PC-3 (cell line): ENCODE data around the gene CAB39L. TPM values are rescaled to one million over a fixed set of nuclear protein-coding genes. Genes with fewer than 3 reads are reported as not detected.

ENCODE experiments used
- ATAC-seq: fragments of 200-7000 bp; cut with Tn5 transposase; 2 replicates; pipeline ENCODE4 v1.9.1; 2020; ENCODE audit warnings: mild to moderate bottlenecking, moderate library complexity
- BruUV-seq: library from RNA; stranded (reverse); fragments of 400-500 nt; replicated peaks from 2 replicates; lab custom pipeline; 2021; lab: Mats Ljungman, UMichigan
- CTCF ChIA-PET: fragments of 300-600 bp; sonication (Branson Sonifier 250); formaldehyde crosslinking; loops from one replicate; lab custom pipeline; 2022; ENCODE audit warnings: antibody characterized with exemption; lab: Charles Lee
- POLR2A ChIA-PET: fragments of 300-600 bp; sonication (Branson Sonifier 250); formaldehyde crosslinking; loops from one replicate; lab custom pipeline; 2022; ENCODE audit warnings: antibody characterized with exemption; ENCODE audit not compliant: unreplicated experiment; lab: Charles Lee
- DNase-seq: peaks from one replicate; pipeline ENCODE4 v3.0.0-alpha.2; 2015
- H2AFZ ChIP-seq: fragments of 300-600 bp; sonication (generic); 2 replicates; pipeline ENCODE4 v1.6.0; 2016; ENCODE audit warnings: antibody characterized with exemption, low read length
- H3F3A ChIP-seq: fragments of 300-600 bp; sonication (generic); one replicate; pipeline ENCODE4 v1.6.0; 2017; ENCODE audit warnings: antibody characterized with exemption, low read length, control low read depth, mild to moderate bottlenecking; ENCODE audit not compliant: unreplicated experiment
- H3K27ac ChIP-seq: fragments of 300-600 bp; sonication (generic); 2 replicates; pipeline ENCODE4 v1.5.1; 2016; ENCODE audit warnings: mild to moderate bottlenecking, low read length
- H3K27me3 ChIP-seq: fragments of 300-600 bp; sonication (generic); 2 replicates; pipeline ENCODE4 v1.6.1; 2016; ENCODE audit warnings: low read length, mixed read lengths
- H3K36me3 ChIP-seq: fragments of 300-600 bp; sonication (generic); 2 replicates; pipeline ENCODE4 v1.6.1; 2016; ENCODE audit warnings: low read depth, mixed run types, low read length, mixed read lengths
- H3K4me1 ChIP-seq: fragments of 300-600 bp; sonication (generic); 2 replicates; pipeline ENCODE4 v1.5.1; 2016; ENCODE audit warnings: low read length; ENCODE audit not compliant: insufficient read depth
- H3K4me2 ChIP-seq: fragments of 300-600 bp; sonication (generic); 2 replicates; pipeline ENCODE4 v1.6.0; 2016; ENCODE audit warnings: low read length
- H3K4me3 ChIP-seq: fragments of 300-600 bp; sonication (generic); 2 replicates; pipeline ENCODE4 v1.5.1; 2016; ENCODE audit warnings: mild to moderate bottlenecking, low read length, mixed read lengths
- H3K79me2 ChIP-seq: fragments of 300-600 bp; sonication (generic); 2 replicates; pipeline ENCODE4 v1.6.1; 2017; ENCODE audit warnings: low read length, mixed read lengths
- H3K9ac ChIP-seq: fragments of 300-600 bp; sonication (generic); 2 replicates; pipeline ENCODE4 v1.6.0; 2016; ENCODE audit warnings: mild to moderate bottlenecking, low read length
- H3K9me2 ChIP-seq: fragments of 300-600 bp; sonication (generic); replicated peaks from 2 replicates; pipeline ENCODE4 v1.6.1; 2016; ENCODE audit warnings: mixed run types, low read length, mixed read lengths
- H3K9me3 ChIP-seq: fragments of 300-600 bp; sonication (generic); 2 replicates; pipeline ENCODE4 v1.6.1; 2016; ENCODE audit warnings: low read length, mixed read lengths
- H4K20me1 ChIP-seq: fragments of 300-600 bp; sonication (generic); 2 replicates; pipeline ENCODE4 v1.6.1; 2016; ENCODE audit warnings: low read length, mixed read lengths
- CTCF ChIP-seq: fragments of 300-600 bp; sonication (generic); conservative IDR thresholded peaks from 2 replicates; pipeline ENCODE4 v1.5.1; 2017; ENCODE audit warnings: antibody characterized with exemption, low read depth, mild to moderate bottlenecking, low read length
- EZH2 ChIP-seq: fragments of 300-600 bp; sonication (generic); IDR thresholded peaks from one replicate; pipeline ENCODE4 v1.6.1; 2017; ENCODE audit warnings: antibody characterized with exemption, mild to moderate bottlenecking, low read length; ENCODE audit not compliant: unreplicated experiment
- EZH2phosphoT487 ChIP-seq: fragments of 300-600 bp; sonication (generic); IDR thresholded peaks from 2 replicates; pipeline ENCODE4 v1.6.1; 2018; ENCODE audit warnings: mild to moderate bottlenecking, antibody characterized with exemption, low read length, borderline replicate concordance
- intact Hi-C: fragments of 100-400 bp; cut with micrococcal nuclease; formaldehyde crosslinking; loops from 2 replicates; pipeline ENCODE4 v1.9.0; 2023
- total RNA-seq: library from RNA; depleted of rRNA; stranded (reverse); fragments of >200 nt; gene quantifications from 2 replicates; pipeline ENCODE4 v1.2.3, GENCODE V29; 2014

CAB39L gene
- total RNA-seq, 1 experiment from 2014 or later, result 1.8 TPM

GRCh38 chr13:49308921-49309408 is 134.9 kb downstream of the CAB39L start:
- no peaks in the 10 kb centered on the region for H3K9me2 ChIP-seq
- no peak overlapping the region for H3K9ac ChIP-seq
- ATAC-seq (no peak), DNase-seq (no peak)
- H3K4me1 ChIP-seq, result peaks cover 12% of the 10 kb centered on the region
- no peaks in the 10 kb centered on the region for H3K9me3 ChIP-seq
- ChIA-PET POLR2A (no interaction called here), CTCF (no interaction called here)
- H3K79me2 ChIP-seq, result no peaks in the 10 kb centered on the region
- intact Hi-C loops, result no loop called here
- no peaks in the 10 kb centered on the region for H4K20me1 ChIP-seq
- no peak overlapping the region for H3K4me2 ChIP-seq
- no peak for TF ChIP-seq EZH2
- no peak overlapping the region for H3K27ac ChIP-seq
- H3K36me3 ChIP-seq, result no peaks in the 10 kb centered on the region
- no peak overlapping the region for H3K4me3 ChIP-seq
- no peaks in the 10 kb centered on the region for H3F3A ChIP-seq
- no peak overlapping the region for H2AFZ ChIP-seq
- BruUV-seq, result no TSS peak
- no peaks in the 10 kb centered on the region for H3K27me3 ChIP-seq

- CTCF ChIA-PET, result no interaction called here
- H3K4me3 ChIP-seq, result no peak overlapping the region
- ATAC-seq, result no peak
- intact Hi-C loops, result no loop called here
- no peak overlapping the region for H2AFZ ChIP-seq
- no peak overlapping the region for H3K27ac ChIP-seq
- no peaks in the 10 kb centered on the region for H3K9me3 ChIP-seq
- no peak overlapping the region for H3K9ac ChIP-seq
- H3K36me3 ChIP-seq, result no peaks in the 10 kb centered on the region
- H3F3A ChIP-seq, result no peaks in the 10 kb centered on the region
- no peaks in the 10 kb centered on the region for H3K27me3 ChIP-seq
- no TSS peak for BruUV-seq
- H3K79me2 ChIP-seq, result no peaks in the 10 kb centered on the region
- no peak for DNase-seq
- POLR2A ChIA-PET, result no interaction called here
- H3K9me2 ChIP-seq, result no peaks in the 10 kb centered on the region
- no peaks in the 10 kb centered on the region for H4K20me1 ChIP-seq
- peaks cover 6% of the 10 kb centered on the region; the same call in 1 of the 2 replicates for H3K4me1 ChIP-seq
- no peak overlapping the region for H3K4me2 ChIP-seq
- no peak for TF ChIP-seq EZH2phosphoT487
- TF ChIP-seq CTCF, result no peak
- TF ChIP-seq EZH2, result no peak
Measured at GRCh38 chr13:49308097-49308875, 135.6 kb downstream of the CAB39L start.

- Histone ChIP-seq H3K4me2 (no peak overlapping the region), H3F3A (no peaks in the 10 kb centered on the region), H3K79me2 (no peaks in the 10 kb centered on the region), H3K27ac (no peak overlapping the region), H3K9me2 (no peaks in the 10 kb centered on the region), H4K20me1 (no peaks in the 10 kb centered on the region), H3K9ac (no peak overlapping the region), H2AFZ (no peak overlapping the region), H3K9me3 (no peaks in the 10 kb centered on the region), H3K4me1 (peaks cover 6% of the 10 kb centered on the region; the same call in 1 of the 2 replicates), H3K4me3 (no peak overlapping the region), H3K27me3 (no peaks in the 10 kb centered on the region), H3K36me3 (no peaks in the 10 kb centered on the region)
- TF ChIP-seq EZH2phosphoT487, result no peak
- TF ChIP-seq CTCF, result no peak
- no peak for TF ChIP-seq EZH2
- no peak for DNase-seq
- intact Hi-C loops, result no loop called here
- no TSS peak for BruUV-seq
- ATAC-seq, result no peak
- POLR2A ChIA-PET, result no interaction called here
- CTCF ChIA-PET, result no interaction called here
Measured at GRCh38 chr13:49307365-49307764, 136.5 kb downstream of the CAB39L start.
